GM21723 (cell line): Measurements from ENCODE around the gene KPNA6.
"Not testable (repeated sequence)": the region's sequence is repeated elsewhere in the genome, so short reads cannot be mapped to it uniquely, and the experiment has no call there.

Experiments
- ATAC-seq: cut with Tn5 transposase; IDR thresholded peaks from one replicate; pipeline ENCODE4 v1.9.1; 2021; ENCODE audit warnings: mild to moderate bottlenecking, moderate library complexity; ENCODE audit not compliant: unreplicated experiment

The KPNA6 gene

GRCh38 chr1:32100359-32100758 is 7.5 kb upstream of the KPNA6 start:
- no peak for ATAC-seq

- ATAC-seq: no peak
Measured at GRCh38 chr1:32100807-32101708, 6.8 kb upstream of the KPNA6 start.

DNA sequence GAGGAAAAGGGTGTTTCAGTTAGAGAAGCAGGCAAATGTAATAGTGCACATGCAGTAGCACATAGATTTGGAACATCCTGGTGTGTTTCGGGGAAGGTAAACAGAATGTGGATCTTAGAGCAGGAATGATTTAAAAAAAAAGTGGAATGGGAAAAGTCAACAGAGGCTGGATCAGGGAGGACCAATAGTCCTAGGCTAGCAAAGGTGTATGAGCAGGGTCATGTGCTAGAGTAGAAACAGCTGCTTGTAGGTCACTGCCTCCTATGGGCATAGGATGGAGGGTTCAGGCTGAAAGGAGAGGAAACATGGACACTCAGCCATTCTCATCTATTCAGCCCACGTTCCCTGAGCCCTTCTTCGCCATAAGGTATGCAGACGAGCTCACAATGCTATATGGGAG is 3.7 kb upstream of the KPNA6 start:
- no peak for ATAC-seq

- ATAC-seq: no peak
Measured at GRCh38 chr1:32105338-32105737, 2.5 kb upstream of the KPNA6 start.

GRCh38 chr1:32106663-32107275 is 1.1 kb upstream of the KPNA6 start:
- no peak for ATAC-seq

GRCh38 chr1:32111040-32111623 is 3.3 kb downstream of the KPNA6 start:
- ATAC-seq: no peak

- ATAC-seq: no peak
Measured at GRCh38 chr1:32111789-32112188, 3.9 kb downstream of the KPNA6 start.

GRCh38 chr1:32112806-32113375 is 5.0 kb downstream of the KPNA6 start:
- no peak for ATAC-seq

GRCh38 chr1:32113436-32113835 is 5.6 kb downstream of the KPNA6 start:
- ATAC-seq: not testable (repeated sequence)

DNA sequence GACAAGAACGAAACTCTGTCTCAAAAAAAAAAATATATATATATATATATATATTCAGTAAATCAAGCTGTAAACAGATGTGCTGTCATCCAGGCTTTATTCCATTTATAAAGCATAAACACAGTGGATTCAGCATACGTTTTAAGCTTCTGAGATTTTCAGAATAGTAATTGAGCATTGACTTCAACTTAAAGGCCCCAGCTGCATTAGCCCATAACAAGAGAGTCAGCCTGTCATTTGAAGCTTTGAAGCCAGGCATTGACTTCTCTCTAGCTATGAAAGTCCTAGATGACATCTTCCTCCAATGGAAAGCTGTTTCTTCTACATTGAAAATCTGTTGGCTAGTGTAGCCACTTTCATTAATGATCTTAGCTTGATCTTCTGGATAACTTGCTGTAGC is 6.6 kb downstream of the KPNA6 start:
- ATAC-seq: no peak

DNA sequence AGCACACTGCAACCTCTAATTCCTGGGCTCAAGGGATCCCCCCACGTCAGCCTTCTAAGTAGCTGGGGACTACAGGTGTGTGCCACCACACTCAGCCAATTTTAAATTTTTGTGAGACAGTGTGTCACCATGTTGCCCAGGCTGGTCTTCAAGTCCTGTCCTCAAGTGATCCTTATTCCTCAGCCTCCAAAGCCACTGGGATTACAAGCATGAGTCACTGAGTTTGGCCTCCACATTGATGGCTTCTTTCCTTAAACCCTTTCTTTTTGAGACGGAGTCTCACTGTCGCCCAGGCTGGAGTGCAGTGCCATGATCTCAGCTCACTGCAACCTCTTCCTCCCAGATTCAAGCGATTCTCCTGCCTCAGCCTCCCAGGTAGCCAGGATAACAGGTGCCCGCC is 7.6 kb downstream of the KPNA6 start:
- no peak for ATAC-seq

DNA sequence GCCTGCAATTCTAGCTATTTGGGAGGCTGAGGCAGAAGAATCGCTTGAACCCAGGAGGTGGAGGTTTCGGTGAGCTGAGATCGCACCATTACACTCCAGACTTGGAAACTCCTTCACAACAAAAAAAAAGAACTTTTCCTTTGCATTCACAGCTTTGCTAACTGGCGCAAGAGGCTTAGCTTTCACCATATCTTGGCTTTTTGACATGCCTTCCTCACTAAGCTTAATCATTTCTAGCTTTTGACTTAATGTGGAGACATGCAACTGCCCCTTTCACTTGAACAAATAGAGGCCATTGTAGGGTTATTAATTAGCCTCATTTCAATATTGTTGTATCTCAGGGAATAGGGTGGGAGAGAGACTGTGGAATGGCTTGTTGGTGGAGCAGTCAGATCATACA is 8.7 kb downstream of the KPNA6 start:
- no peak for ATAC-seq

GRCh38 chr1:32122151-32122550 is 14.3 kb downstream of the KPNA6 start:
- ATAC-seq: no peak

DNA sequence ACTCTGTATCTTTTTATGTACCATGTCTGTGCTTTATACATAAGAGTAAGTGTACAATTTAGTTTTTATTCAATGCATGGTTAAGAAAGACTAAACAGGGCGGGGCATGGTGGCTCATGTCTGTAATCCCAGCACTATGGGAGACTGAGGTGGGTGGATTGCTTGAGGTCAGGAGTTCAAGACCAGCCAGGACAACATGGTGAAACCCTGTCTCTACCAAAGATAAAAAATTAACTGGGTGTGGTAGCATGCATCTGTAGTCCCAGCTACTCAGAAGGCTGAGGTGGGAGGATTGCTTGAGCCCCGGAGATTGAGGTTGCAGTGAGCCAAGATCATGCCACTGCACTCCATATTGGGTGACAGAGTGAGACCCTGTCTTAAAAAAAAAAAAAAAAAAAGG is 15.5 kb downstream of the KPNA6 start:
- ATAC-seq: not testable (repeated sequence)

- no peak for ATAC-seq
Measured at GRCh38 chr1:32125313-32125712, 17.5 kb downstream of the KPNA6 start.

DNA sequence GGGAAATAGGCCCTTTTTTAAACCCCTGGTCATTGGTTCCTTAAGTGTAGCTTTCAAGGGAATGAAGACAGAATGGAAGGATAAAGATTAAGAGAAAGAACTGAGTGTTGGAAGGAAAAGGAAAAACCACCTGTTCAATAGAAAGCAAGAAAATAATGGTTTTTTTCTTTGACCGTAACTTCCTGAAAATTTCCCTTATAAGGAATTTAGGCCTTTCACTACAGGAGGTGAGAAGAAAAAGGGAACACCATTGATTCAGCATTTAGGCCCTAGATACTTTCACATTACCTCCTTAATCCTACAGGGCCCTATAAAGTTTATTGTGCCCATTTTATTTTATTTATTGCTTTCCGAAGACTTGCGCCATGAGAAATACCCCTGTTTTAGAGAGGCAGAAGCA is 18.9 kb downstream of the KPNA6 start:
- ATAC-seq: no peak

GRCh38 chr1:32127409-32128198 is 19.7 kb downstream of the KPNA6 start:
- ATAC-seq: no peak

- ATAC-seq: no peak
Measured at GRCh38 chr1:32128479-32128878, 20.6 kb downstream of the KPNA6 start.

DNA sequence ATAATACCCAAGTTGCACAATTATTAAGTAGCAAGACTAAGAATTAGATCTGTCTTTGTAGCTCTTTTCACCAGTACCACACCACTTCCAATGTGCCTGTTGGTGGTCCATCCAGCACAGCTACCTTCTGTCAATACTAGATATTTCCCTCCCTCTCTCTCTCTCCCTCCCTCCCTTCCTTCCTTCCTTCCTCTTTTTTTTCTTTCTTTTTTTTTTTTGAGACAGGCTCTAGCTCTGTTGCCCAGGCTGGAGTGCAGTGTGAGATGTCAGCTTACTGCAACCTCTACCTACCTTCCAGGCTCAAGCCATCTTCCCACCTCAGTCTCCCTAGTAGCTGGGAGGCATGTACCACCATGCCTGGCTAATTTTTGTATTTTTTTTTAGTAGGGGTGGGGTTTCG is 21.1 kb downstream of the KPNA6 start:
- ATAC-seq: no peak

DNA sequence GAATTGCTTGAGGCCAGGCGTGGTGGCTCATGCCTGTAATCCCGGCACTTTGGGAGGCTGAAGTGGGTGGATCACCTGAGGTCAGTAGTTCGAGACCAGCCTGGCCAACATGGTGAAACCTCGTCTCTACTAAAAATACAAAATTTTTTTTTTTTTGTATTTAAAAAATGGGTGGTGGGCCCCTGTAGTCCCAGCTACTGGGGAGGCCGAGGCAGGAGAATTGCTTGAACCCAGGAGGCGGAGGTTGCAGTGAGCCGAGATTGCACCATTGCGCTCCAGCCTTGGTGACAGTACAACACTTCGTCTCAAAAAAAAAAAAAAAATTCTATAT is 26.1 kb downstream of the KPNA6 start:
- not testable (repeated sequence) for ATAC-seq

- no peak for ATAC-seq
Measured at GRCh38 chr1:32137111-32137510, 29.3 kb downstream of the KPNA6 start.
